Measurements from ENCODE around the gene GPC5.

The GPC5 gene

GRCh38 chr13:91579320-91579719 lies 180.9 kb downstream of the GPC5 start:
- DNase-seq (ENCODE audit: extremely low spot score): no peak
- ChIA-PET CTCF (interaction anchor here (0.8 to 1.8 kb wide), 2 partner anchors 9 to 12 kb away, joined by 3 to 4 read pairs; no protein-coding TSS in a partner anchor), POLR2A (interaction anchor here (0.6 kb wide), 1 partner anchor 1679 kb away, joined by 3 read pairs; no protein-coding TSS in a partner anchor)
- TF ChIP-seq, protein P1, sequence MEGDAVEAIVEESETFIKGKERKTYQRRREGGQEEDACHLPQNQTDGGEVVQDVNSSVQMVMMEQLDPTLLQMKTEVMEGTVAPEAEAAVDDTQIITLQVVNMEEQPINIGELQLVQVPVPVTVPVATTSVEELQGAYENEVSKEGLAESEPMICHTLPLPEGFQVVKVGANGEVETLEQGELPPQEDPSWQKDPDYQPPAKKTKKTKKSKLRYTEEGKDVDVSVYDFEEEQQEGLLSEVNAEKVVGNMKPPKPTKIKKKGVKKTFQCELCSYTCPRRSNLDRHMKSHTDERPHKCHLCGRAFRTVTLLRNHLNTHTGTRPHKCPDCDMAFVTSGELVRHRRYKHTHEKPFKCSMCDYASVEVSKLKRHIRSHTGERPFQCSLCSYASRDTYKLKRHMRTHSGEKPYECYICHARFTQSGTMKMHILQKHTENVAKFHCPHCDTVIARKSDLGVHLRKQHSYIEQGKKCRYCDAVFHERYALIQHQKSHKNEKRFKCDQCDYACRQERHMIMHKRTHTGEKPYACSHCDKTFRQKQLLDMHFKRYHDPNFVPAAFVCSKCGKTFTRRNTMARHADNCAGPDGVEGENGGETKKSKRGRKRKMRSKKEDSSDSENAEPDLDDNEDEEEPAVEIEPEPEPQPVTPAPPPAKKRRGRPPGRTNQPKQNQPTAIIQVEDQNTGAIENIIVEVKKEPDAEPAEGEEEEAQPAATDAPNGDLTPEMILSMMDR (IDR thresholded peaks at IDR 0.05; ENCODE audit: control extremely low read depth, extremely low read depth, low read depth, missing control alignments): no peak

GRCh38 chr13:91580749-91581148 lies 182.3 kb downstream of the GPC5 start:
- ChIA-PET CTCF (no interaction called here), POLR2A (no interaction called here)
- TF ChIP-seq, protein P1 (IDR thresholded peaks at IDR 0.05; ENCODE audit: control extremely low read depth, extremely low read depth, low read depth, missing control alignments): no peak
- no peak for DNase-seq (ENCODE audit: extremely low spot score)

GRCh38 chr13:91586609-91587008 lies 188.2 kb downstream of the GPC5 start:
- DNase-seq (ENCODE audit: extremely low spot score): no peak
- TF ChIP-seq, protein P1 (IDR thresholded peaks at IDR 0.05; ENCODE audit: control extremely low read depth, extremely low read depth, low read depth, missing control alignments): no peak
- ChIA-PET CTCF (no interaction called here), POLR2A (no interaction called here)

- POLR2A ChIA-PET: no interaction called here
- CTCF ChIA-PET: no interaction called here
- TF ChIP-seq, protein P1 (IDR thresholded peaks at IDR 0.05; ENCODE audit: control extremely low read depth, extremely low read depth, low read depth, missing control alignments): no peak
- DNase-seq (ENCODE audit: extremely low spot score): no peak
Measured at GRCh38 chr13:91588541-91588940, 190.1 kb downstream of the GPC5 start.

- POLR2A ChIA-PET: no interaction called here
- TF ChIP-seq, protein P1 (IDR thresholded peaks at IDR 0.05; ENCODE audit: control extremely low read depth, extremely low read depth, low read depth, missing control alignments): no peak
- CTCF ChIA-PET: no interaction called here
- no peak for DNase-seq (ENCODE audit: extremely low spot score)
Measured at GRCh38 chr13:91592056-91593014, 193.9 kb downstream of the GPC5 start.

DNA sequence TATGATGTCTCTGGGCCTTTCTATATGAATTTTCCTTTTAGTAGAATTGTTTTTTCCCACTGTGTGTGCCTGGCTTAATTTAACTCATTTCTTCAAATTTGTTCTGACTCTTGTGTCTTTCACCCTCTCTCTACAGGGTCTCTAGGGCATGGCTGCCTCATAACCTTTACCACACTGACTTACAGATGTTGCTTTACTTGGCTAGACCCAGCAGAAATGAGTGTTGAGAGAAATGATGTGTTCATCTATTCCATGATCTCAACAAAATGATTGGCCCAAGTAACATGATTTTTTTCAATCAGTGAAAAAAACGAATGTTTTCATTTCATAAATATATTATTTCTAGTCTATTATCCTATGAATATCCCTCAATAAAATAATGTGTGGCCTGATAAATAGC lies 195.0 kb downstream of the GPC5 start:
- POLR2A ChIA-PET: no interaction called here

More for the DNA sequence above, 195.0 kb downstream of the GPC5 start:
- DNase-seq (ENCODE audit: extremely low spot score): no peak
- CTCF ChIA-PET: interaction anchor here (1.1 kb wide), 1 partner anchor 9 kb away, joined by 3 read pairs; no protein-coding TSS in a partner anchor
- TF ChIP-seq, protein P1 (IDR thresholded peaks at IDR 0.05; ENCODE audit: control extremely low read depth, extremely low read depth, low read depth, missing control alignments): no peak

Data from GM10248 (cell line).